Placental epithelial cell (primary cell): ENCODE measurements around the gene PRCP. TPM values are rescaled to one million over a fixed set of nuclear protein-coding genes. Genes with fewer than 3 reads are reported as not detected.

Source experiments
- total RNA-seq: library from RNA; depleted of rRNA; stranded (reverse); fragments of >200 nt; gene quantifications from 2 replicates; pipeline ENCODE4 v1.2.3, GENCODE V29; 2012

Gene PRCP
- 28.0 and 31.4 TPM in 2 replicates for total RNA-seq

DNA sequence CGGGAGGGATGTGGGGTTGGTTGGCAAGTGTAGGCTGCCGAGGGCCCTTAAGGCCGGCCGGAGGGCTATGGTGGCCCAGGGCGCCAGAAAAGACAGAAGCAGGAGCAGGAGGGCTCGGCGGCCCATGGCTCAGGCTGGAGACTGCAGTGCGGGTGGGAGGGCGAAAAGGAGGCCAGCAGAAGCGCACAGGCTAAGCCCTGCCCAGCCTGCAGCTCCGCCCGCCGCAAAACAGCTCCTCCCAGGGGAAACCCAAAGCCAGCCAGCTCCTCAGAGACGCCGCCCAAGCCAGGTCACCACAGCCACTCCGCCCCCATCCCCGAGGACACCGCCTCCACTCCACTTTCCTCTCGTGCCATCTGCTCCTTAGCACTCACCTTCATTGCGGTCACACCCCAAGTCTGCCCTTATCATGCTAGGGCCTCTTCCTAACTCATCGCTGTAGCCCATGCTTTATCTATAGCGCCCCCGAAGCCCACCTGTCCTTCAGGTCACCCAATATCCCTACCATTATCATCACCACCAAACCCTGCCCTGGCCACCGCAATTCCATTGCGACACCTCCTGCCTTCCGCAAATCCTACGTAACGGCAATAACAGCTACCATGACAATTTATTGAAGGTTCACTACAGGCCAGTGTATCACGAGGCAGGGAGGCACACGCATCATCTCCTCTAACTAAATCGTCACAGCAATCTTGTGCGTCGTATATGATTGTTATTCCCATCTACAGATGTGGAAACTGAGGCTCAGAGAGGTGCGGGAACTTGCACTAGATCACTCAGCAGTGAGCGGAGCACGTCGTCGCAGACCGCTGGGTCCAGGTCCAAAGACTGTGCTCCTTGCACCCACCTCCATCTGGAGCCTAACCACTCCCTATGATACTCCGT lies at the start of gene PRCP:
Gene PRCP, minus strand, starts transcription at position 154 of the 888 bp plus-strand sequence. Its CDS starts 28 bp downstream, at position 126.

DNA sequence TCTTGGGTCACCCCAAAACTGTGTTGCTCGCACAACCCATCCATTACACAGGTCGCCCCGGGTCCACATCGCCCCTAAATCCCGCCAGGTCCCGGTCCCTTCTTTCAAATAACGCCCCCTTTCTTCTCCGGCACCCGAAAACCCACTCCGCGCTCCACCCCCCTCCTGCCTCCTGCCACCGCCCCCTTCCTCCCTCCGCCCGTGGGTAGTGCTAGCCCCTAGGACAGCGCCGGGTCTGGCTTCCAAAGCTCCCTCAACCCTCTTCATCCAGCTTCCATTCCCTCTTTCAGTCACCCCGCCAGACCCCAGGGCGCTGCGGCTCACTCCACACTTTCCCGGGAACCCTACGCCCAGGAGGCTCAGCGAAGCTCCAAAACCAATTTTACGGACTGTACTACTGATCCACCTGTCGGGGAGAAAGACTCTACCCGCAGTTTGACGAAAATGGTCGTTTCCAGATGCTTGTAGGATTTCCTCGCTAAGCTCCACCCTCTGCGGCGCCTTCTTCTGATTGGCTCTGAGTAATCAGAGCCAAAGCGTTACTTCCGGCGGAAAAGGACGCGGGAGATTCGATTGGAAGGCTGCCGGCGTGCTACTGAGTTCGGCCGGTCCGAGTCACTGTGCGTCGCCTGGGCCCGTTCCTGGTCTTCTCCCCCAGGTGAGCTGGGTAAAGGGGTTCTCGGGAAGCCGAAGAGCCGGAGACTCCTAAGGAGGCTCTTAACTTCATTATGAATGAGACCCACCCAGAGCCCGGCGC lies 1.1 kb upstream of the PRCP start, which contains the start of gene DDIAS:
Gene DDIAS, plus strand, starts transcription at position 572 of the 757 bp plus-strand sequence. CDS start 13,003 bp downstream, outside the sequence.

Other genes with a start within 250 kb of the PRCP start
- 0.65 and 2.0 TPM in 2 replicates for gene FAM181B, start 166.6 kb downstream of the PRCP start, total RNA-seq
- 1.6 and 2.0 TPM in 2 replicates for gene DDIAS, start 1.3 kb upstream of the PRCP start, total RNA-seq
- gene RAB30, start 171.5 kb upstream of the PRCP start, total RNA-seq: 2.4 and 10.2 TPM in 2 replicates